Loucy (cell line): Measurements from ENCODE around the gene CHRM2.

Experiments
- CTCF ChIP-seq: fragments of 200-600 bp; sonication (generic); conservative IDR thresholded peaks from 2 replicates; pipeline ENCODE4 v1.5.1; 2014; ENCODE audit warnings: mild to moderate bottlenecking, antibody characterized with exemption, low read length
- EZH2phosphoT487 ChIP-seq: fragments of 200-600 bp; IDR thresholded peaks from 2 replicates; pipeline ENCODE4 v1.6.1; 2018; ENCODE audit warnings: antibody characterized with exemption, mild to moderate bottlenecking, moderate library complexity, borderline replicate concordance

- TF ChIP-seq CTCF (no peak), EZH2phosphoT487 (no peak)
Measured at GRCh38 chr7:136966825-136967224, 98.4 kb downstream of the CHRM2 start.
